Stimulated activated CD4-positive, alpha-beta T cell treated with anti-CD3 and anti-CD28 coated beads, Interleukin-1b, Interleukin-23, amount 100 ng/mL, for 24 hours (primary cell): ENCODE measurements around the gene OR1F1.
"Not testable (repeated sequence)": the region's sequence is repeated elsewhere in the genome, so short reads cannot be mapped to it uniquely, and the experiment has no call there.

Experiments
- DNase-seq, 4 experiments: peaks; one replicate each; pipeline ENCODE4 v3.0.0-alpha.2; 2020; ENCODE audit warnings: low read depth in 4 of 4, low spot score in 1 of 4

OR1F1 gene

GRCh38 chr16:3197694-3198333 is 9.8 kb downstream of the OR1F1 start:
- DNase-seq = not testable (repeated sequence)

DNA sequence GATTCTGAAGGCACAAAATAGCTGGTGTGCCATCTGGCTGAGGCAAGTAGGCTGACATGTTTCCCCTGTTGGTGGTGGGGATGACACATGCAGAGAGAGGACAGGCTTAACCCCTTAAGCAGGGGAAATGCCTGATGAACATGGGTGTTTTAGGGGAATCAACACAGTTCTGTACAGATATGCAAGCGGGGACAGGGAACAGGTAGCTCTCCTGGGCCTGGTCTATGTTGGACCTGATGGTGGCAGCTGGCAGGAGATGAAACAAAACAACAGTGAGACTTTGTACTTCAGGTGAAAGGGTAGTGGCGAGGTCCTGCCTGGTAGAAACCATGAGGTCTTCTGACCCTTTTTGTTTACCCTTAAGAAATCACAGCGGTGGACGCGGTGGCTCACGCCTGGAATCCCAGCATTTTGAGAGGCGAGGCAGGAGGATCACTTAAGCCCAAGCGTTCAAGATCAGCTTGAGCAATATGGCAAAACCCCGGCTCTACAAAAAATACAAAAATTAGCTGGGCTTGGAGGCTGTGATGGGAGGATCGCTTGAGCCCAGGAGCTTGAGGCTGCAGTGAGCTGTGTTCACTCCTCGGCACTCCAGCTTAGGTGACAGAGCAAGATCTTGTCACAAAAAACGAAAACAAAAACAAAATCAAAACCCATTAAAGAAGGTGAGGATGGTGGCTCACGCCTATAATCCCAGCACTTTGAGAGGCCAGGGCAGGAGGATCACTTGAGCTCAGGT is 10.5 kb downstream of the OR1F1 start:
- no peak for DNase-seq

DNA sequence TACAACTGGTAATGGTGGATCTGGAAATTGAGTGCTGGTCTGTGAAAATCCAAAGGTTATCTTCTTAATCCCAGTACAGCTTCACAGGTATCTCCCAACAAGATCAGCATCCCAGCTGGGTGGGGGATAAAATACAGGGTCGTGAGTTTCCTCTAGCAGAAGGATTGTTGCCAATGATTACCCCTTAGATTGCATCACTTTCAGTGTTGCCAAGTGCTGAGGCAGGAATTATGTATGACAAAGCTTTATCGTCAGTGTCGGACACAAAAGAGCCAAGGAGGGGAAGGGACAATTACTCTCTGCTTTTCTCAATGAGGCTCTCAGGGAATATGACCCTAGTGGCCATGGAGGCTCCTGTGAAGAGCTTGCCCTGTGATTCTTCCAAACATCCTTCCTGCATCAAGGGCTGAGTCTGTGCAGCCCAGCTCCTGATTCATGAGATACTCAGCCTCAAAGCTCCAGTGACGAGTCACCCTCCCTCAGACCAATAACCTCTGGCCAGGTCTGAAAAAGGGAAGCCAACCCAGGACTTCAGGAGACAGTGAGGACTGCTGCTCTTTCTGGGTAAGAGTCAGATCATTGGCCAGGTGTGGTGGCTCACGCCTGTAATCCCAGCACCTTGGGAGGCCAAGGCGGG is 15.0 kb downstream of the OR1F1 start:
- no peak for DNase-seq

GRCh38 chr16:3205939-3206338 is 17.9 kb downstream of the OR1F1 start:
- DNase-seq = not testable (repeated sequence)

DNA sequence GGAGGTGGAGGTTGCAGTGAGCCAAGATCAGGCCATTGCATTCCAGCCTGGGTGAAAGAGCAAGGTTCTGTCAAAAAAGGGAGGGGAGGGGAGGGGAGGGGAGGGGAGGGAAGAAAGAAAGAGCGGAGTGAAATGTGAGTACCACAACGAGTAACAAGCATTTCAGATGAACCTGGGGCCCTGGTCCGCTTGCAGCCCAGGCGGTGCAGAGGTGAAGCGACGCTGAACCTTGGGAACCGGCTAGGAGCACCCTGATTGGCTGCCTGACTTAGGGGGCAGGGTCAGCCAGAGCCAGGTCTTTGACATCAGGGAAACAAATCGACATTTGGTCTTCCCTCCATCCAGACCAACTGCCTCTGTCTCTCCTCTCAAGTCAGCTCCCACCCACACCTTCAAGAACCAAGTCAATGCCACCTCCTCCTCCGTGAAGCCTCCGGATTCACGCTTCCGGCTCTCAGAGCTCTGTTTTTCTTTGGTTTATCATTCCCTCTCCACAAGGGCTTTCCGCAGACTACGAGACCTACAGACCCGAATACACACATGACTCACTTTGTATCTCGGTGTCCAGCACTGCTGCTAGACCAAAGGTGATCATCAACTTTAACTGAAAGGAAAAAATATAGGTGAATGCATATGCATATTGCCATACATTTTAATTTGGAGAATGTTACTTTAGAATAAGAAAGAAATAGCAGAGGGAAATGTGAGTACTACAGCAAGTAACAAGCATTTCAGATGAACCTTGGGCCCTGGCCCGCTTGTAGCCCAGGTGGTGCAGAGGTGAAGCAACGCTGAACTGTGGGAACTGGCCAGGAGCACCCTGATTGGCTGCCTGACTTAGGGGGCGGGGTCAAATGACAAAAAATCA is 19.3 kb downstream of the OR1F1 start:
- no peak for DNase-seq

- DNase-seq = no peak
Measured at GRCh38 chr16:3212006-3212405, 24.0 kb downstream of the OR1F1 start.

- DNase-seq = no peak
Measured at GRCh38 chr16:3212567-3212966, 24.6 kb downstream of the OR1F1 start.

GRCh38 chr16:3214904-3215600 is 27.0 kb downstream of the OR1F1 start:
- DNase-seq = no peak

DNA sequence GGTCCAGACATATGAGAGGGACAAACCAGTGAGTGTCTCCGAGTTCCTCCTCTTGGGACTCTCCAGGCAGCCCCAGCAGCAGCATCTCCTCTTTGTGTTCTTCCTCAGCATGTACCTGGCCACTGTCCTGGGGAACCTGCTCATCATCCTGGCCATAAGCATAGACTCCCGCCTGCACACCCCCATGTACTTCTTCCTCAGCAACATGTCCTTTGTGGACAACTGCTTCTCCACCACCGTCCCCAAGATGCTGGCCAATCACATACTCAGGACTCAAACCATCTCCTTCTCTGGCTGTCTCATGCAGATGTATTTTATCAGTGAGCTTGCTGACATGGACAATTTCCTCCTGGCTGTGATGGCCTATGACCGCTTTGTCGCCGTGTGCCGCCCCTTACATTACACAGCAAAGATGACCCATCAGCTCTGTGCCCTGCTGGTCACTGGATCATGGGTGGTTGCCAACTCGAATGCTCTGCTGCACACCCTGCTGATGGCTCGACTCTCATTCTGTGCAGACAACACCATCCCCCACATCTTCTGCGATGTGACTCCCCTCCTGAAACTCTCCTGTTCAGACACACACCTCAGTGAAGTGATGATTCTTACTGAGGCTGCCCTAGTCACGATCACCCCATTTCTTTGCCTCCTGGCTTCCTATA is 27.7 kb downstream of the OR1F1 start:
- no peak for DNase-seq

- no peak for DNase-seq
Measured at GRCh38 chr16:3216263-3216640, 28.2 kb downstream of the OR1F1 start.

DNA sequence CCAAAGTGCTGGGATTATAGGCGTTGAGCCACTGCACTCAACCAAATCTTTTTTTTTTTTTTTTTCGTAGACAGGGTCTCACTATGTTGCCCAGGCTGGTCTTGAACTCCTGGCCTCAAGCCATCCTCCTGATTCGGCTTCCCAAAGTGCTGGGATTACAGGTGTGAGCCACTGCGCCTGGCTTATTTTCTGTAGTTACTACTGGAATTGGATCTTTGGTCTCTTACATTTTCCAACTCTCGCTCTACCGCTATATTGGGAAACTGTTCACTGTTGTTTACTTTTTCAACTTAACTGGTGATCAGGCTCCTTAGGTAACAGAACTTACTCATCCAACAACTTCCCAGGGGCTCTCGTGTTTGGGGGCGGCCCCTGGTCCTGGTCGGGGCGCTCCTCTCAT is 32.8 kb downstream of the OR1F1 start:
- DNase-seq = no peak

- DNase-seq = no peak
Measured at GRCh38 chr16:3223913-3224515, 36.0 kb downstream of the OR1F1 start.

- DNase-seq = no peak
Measured at GRCh38 chr16:3234543-3234856, 46.5 kb downstream of the OR1F1 start.

- peak; percentile 85 to 92 (median 88) for DNase-seq
Measured at GRCh38 chr16:3234857-3235561, 47.0 kb downstream of the OR1F1 start, which contains the start of gene ZNF200. Gene ZNF200 (minus strand): TSS chr16:3235158. CDS start chr16:3233755, 1,403 bp downstream.

DNA sequence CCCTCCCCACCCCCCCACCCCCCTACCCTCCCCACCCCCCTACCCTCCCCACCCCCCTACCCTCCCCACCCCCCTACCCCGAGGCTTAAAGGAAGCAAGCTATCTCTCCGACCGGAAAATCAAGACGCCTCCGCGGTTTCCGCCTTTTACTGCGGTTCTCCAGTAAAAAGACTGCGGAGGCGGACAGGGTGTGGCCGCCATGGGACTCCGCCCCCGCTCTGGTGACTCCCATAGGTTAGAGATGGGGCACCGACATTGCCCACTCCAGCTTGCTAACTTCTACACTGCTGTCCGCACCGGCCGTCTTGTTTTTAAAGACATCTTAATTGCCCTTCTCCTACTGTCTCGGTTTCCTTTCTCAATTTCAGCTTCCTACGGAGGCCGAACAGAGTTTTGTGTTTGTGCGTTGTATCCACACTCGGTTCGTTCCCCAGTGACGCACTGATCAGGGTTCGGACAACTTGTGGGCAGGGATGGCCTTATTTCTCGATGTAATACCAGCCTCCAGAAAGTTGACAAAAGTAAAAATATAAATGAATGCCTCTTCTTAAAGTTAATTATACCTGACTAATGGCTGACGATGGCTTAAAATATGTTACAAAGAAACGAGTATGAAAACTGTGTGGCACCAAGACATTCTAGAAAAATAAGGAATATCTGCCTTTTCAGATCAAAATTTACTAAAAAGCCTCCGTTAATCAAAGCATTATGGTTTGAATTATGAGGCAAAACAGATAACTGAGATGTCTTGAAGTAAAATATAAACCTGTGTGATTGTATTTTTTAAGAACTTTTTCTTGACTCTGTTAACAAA is 48.1 kb downstream of the OR1F1 start:
- no peak for DNase-seq

DNA sequence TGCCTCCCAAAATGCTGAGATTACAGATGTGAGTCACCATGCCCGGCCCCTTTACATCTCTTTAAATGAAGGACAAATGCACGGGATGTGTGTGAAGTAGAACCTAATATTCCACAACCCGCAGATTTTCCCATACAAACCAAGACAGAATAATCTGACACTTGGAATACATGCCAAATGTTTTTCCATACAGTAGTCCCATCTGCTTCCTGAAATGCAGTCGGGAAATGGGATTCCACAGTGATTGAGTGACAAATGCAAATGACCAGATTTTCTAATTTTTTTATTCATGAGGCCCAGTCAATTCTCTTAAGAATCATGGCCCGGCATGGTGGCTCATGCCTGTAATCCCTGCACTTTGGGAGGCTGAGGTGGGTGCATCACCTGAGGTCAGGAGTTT is 53.8 kb downstream of the OR1F1 start:
- DNase-seq = no peak

DNA sequence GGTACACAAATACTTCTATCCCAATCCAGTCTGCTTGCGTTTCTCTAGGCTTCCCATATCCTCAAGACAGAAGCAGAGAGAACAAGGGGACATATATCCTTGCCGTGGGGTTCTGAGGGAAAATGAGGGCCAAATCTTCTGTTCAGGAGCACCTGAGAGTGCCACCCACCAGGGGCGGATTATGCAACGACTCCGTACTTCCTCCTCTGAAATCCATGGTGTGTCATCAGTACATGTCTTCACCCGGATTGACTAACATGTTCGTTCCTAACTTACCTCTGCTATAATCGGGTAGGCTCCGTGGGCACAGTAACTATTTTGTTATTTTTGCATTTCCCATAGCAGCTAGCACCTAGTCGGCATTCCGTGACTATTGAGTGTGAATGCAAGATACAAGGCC is 54.7 kb downstream of the OR1F1 start:
- no peak for DNase-seq

DNA sequence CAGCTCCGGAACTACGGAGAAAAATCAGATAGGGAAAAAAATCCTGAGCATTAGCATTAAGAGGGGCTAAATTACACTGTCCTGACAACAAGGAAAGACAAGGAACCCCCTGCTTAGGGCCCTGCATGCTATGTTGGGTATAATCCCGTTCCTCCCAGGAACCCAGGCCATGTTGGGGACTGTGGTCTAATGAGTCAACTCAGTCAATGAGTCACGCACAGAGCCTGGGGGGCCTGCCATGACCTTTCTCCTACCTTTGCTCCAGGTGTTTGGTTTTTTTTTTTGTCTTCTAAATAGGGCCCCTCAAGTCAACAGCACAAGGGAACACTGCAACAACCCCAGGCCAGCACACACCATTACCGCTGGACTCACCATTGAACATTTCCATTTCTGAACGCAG is 55.9 kb downstream of the OR1F1 start:
- no peak for DNase-seq

DNA sequence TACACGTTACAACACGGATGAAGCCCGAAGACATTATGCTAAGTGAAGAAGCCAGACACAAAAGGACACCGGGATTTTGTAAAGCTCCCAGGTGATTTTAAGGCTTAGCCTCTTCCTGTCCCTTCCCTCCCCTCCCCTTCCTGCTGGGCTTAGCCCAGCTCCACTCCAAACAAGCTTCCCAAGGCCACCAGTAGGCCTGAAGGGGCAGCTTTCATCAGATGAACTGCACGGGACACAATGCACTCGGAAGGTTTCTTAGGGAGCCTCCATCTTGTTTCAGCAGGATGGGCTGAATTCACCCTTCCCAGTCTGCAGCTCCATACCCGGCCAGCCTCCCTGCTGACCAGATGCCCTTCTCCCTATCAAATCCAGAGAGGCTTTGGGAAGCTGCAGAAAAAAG is 58.0 kb downstream of the OR1F1 start:
- DNase-seq = no peak
